NCI-H187 (cell line): ENCODE results near the gene TCP1.
"Not testable (repeated sequence)": the region's sequence is repeated elsewhere in the genome, so short reads cannot be mapped to it uniquely, and the experiment has no call there.

Experiments
- DNase-seq, 2 experiments: peaks; one replicate each; lab custom pipeline; 2025; lab: John Stamatoyannopoulos, UW

TCP1 gene

GRCh38 chr6:159772196-159772595 lies 17.2 kb downstream of the TCP1 start:
- DNase-seq, result no peak

GRCh38 chr6:159769470-159769869 lies 19.9 kb downstream of the TCP1 start:
- DNase-seq, result no peak

GRCh38 chr6:159766906-159767305 lies 22.5 kb downstream of the TCP1 start:
- no peak for DNase-seq

- no peak for DNase-seq
Observed at GRCh38 chr6:159762681-159763293, 26.6 kb downstream of the TCP1 start.

- DNase-seq, result peak; percentile 82 to 90
Observed at GRCh38 chr6:159761873-159762680, 27.3 kb downstream of the TCP1 start, which contains the start of gene ACAT2. ACAT2 (plus strand) TSS chr6:159762045; CDS start chr6:159762088, 43 bp downstream.

GRCh38 chr6:159761129-159761872 lies 28.1 kb downstream of the TCP1 start:
- DNase-seq, result no peak

GRCh38 chr6:159760602-159761057 lies 28.8 kb downstream of the TCP1 start:
- DNase-seq, result no peak

- no peak for DNase-seq
Observed at GRCh38 chr6:159759645-159760044, 29.8 kb downstream of the TCP1 start.

GRCh38 chr6:159758031-159759001 lies 31.1 kb downstream of the TCP1 start:
- no peak for DNase-seq

GRCh38 chr6:159756508-159756907 lies 32.9 kb downstream of the TCP1 start:
- peak; percentile 52 to 81 for DNase-seq

GRCh38 chr6:159754959-159755914 lies 34.2 kb downstream of the TCP1 start:
- DNase-seq, result no peak

GRCh38 chr6:159754401-159754800 lies 35.0 kb downstream of the TCP1 start:
- no peak for DNase-seq

- DNase-seq, result no peak
Observed at GRCh38 chr6:159753081-159753872, 36.1 kb downstream of the TCP1 start.

GRCh38 chr6:159751448-159751847 lies 38.0 kb downstream of the TCP1 start:
- no peak for DNase-seq

- not testable (repeated sequence) for DNase-seq
Observed at GRCh38 chr6:159748127-159748526, 41.3 kb downstream of the TCP1 start.

GRCh38 chr6:159746759-159747158 lies 42.6 kb downstream of the TCP1 start:
- no peak for DNase-seq

GRCh38 chr6:159745081-159745480 lies 44.3 kb downstream of the TCP1 start:
- no peak for DNase-seq

- DNase-seq, result no peak
Observed at GRCh38 chr6:159742165-159742564, 47.2 kb downstream of the TCP1 start.

GRCh38 chr6:159739341-159739740 lies 50.1 kb downstream of the TCP1 start:
- DNase-seq, result no peak
